ENCODE measurements around the gene PRR15.

The PRR15 gene

DNA sequence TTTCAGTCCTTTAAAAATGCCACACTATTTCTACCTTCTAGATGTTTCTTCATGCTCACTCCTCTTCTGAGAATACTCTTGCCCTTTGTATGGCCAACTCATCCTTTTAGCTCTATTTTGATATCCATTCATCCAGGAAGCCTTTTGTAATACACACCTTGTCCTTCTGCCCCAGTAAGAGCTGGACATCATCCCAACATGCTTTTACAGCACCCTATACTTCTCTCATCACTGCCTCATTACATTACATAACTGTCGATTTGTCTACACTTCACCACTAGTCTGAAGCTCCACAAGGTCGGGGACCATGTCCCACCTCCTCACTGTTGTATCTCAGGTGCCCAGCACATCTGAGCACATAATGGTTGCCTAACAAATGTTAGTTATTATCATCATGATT, 29.2 kb downstream of the PRR15 start:
- DNase-seq, result no peak
- Histone ChIP-seq H3K36me3 (no peaks in the 10 kb centered on the region), H3K27ac (no peak overlapping the region), H3K9me3 (ENCODE audit: severe bottlenecking) (no peaks in the 10 kb centered on the region), H3K4me3 (ENCODE audit: low read depth, low read length) (no peak overlapping the region), H3K27me3 (ENCODE audit: insufficient read depth, low read depth, severe bottlenecking) (no peaks in the 10 kb centered on the region)
- TF ChIP-seq, protein P1, sequence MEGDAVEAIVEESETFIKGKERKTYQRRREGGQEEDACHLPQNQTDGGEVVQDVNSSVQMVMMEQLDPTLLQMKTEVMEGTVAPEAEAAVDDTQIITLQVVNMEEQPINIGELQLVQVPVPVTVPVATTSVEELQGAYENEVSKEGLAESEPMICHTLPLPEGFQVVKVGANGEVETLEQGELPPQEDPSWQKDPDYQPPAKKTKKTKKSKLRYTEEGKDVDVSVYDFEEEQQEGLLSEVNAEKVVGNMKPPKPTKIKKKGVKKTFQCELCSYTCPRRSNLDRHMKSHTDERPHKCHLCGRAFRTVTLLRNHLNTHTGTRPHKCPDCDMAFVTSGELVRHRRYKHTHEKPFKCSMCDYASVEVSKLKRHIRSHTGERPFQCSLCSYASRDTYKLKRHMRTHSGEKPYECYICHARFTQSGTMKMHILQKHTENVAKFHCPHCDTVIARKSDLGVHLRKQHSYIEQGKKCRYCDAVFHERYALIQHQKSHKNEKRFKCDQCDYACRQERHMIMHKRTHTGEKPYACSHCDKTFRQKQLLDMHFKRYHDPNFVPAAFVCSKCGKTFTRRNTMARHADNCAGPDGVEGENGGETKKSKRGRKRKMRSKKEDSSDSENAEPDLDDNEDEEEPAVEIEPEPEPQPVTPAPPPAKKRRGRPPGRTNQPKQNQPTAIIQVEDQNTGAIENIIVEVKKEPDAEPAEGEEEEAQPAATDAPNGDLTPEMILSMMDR (IDR thresholded peaks at IDR 0.05; ENCODE audit: low read depth, low read length), result no peak

DNA sequence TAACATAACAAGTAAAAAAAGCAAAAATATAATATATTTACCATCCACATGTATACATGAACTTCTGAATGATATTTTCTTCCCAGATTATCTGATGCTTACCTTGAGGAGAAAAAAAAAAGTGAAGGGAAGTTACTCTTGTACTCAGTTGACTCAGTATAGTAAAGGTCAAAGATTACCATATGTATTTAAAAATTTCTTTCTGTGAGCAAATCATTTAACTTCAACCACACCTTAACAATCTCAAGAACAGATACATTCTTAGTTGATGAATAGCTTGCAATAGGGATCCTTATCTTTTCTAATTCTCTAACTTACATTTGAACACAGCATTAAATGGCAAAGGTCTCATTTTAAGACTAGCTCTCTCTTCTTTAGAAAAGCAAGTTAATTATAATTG, 29.8 kb downstream of the PRR15 start:
- TF ChIP-seq, protein P1 (IDR thresholded peaks at IDR 0.05; ENCODE audit: low read depth, low read length), result no peak
- Histone ChIP-seq H3K36me3 (no peaks in the 10 kb centered on the region), H3K4me3 (ENCODE audit: low read depth, low read length) (no peak overlapping the region), H3K27me3 (ENCODE audit: insufficient read depth, low read depth, severe bottlenecking) (no peaks in the 10 kb centered on the region), H3K27ac (no peak overlapping the region), H3K9me3 (ENCODE audit: severe bottlenecking) (no peaks in the 10 kb centered on the region)
- DNase-seq, result no peak

DNA sequence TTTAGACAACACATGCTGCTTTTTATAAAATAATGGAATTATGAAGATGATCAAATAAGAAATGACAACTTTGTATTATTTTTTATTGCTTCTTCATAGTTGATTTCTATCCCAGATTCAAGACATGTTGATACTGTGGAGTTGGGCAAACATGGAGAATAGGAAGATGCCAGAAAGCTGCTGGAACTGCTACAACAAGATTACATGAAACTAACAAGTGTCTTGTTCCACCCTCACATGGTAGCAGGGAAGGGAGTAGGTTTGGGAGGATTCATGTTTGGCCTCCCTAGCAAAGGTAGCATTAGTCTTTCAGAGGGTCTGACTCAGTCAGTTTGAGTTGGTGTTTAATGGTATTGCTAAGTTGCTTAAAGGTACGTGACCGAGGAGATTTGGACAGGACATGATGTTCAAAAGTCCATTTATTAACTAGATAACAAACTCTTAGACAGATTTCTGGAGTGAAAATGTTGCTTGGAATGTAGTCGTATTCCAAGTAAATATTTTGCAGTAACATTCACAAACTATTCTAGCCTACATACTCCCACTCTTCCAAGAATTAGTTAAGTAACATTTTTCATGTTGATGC, 33.1 kb downstream of the PRR15 start:
- Histone ChIP-seq H3K4me3 (ENCODE audit: low read depth, low read length) (no peak overlapping the region), H3K9me3 (ENCODE audit: severe bottlenecking) (no peaks in the 10 kb centered on the region), H3K36me3 (no peaks in the 10 kb centered on the region), H3K27ac (no peak overlapping the region), H3K27me3 (ENCODE audit: insufficient read depth, low read depth, severe bottlenecking) (no peaks in the 10 kb centered on the region)
- TF ChIP-seq, protein P1 (IDR thresholded peaks at IDR 0.05; ENCODE audit: low read depth, low read length), result no peak
- DNase-seq, result no peak

DNA sequence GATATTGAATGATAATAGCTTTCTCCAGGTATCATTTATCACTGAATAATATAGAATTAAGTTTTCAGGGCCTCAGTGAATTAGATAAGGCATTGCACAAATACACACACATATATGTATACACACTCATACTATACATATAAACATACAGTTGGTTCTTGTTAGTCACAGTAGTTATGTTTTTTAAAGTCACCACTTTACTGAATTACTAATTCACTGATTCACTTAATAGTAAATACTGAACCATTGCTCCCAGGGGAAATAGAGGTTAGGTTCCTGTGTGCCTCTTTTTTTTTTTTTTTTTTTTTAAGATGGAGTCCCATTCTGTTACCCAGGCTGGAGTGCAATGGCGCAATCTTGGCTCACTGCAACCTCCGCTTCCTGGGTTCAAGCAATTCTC, 33.6 kb downstream of the PRR15 start:
- Histone ChIP-seq H3K36me3 (no peaks in the 10 kb centered on the region), H3K9me3 (ENCODE audit: severe bottlenecking) (no peaks in the 10 kb centered on the region), H3K27me3 (ENCODE audit: insufficient read depth, low read depth, severe bottlenecking) (no peaks in the 10 kb centered on the region), H3K27ac (no peak overlapping the region), H3K4me3 (ENCODE audit: low read depth, low read length) (no peak overlapping the region)
- TF ChIP-seq, protein P1 (IDR thresholded peaks at IDR 0.05; ENCODE audit: low read depth, low read length), result no peak
- DNase-seq, result no peak

DNA sequence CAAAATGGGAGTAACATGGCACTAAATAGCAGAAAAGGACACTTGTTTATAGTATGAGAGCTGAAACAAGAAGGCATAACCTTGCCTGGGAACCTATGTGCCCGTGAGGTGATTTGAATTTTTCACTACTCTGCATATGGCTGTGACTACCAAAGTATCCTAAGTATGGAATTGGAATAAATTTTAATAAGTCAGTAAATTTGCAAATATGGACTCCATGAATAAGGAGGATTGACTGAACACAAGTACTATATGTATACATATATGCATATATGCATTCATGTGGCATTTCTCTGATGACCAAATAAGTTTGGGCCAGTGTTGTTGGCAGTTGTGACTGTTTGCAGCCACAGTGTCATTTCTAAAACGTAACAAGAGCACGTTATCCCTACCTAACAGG, 34.5 kb downstream of the PRR15 start:
- TF ChIP-seq, protein P1 (IDR thresholded peaks at IDR 0.05; ENCODE audit: low read depth, low read length), result no peak
- H3K27ac ChIP-seq, result no peak overlapping the region
- H3K36me3 ChIP-seq, result no peaks in the 10 kb centered on the region
- no peaks in the 10 kb centered on the region for H3K27me3 ChIP-seq (ENCODE audit: insufficient read depth, low read depth, severe bottlenecking)
- no peak for DNase-seq
- no peaks in the 10 kb centered on the region for H3K9me3 ChIP-seq (ENCODE audit: severe bottlenecking)
- no peak overlapping the region for H3K4me3 ChIP-seq (ENCODE audit: low read depth, low read length)

DNA sequence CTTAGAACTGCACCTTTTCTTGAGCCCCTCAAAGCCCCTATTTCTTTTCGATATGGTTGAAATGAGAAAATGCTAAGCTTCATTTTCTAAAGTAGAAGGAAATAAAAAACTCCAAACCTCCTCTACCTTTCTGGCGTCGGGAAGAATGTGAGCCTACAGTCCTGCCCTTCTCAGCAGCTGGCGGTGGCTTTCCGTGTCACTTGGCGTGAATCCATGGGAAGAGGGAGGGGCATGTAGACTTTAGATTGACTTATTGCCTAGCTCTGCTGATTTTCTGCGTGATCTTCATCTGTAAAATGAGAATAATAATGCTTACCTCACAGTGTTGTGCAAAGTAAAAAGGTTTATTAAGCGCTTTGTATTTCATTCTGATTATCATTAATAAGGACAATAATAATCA, 35.0 kb downstream of the PRR15 start:
- Histone ChIP-seq H3K36me3 (no peaks in the 10 kb centered on the region), H3K27me3 (ENCODE audit: insufficient read depth, low read depth, severe bottlenecking) (no peaks in the 10 kb centered on the region), H3K4me3 (ENCODE audit: low read depth, low read length) (no peak overlapping the region), H3K27ac (no peak overlapping the region), H3K9me3 (ENCODE audit: severe bottlenecking) (no peaks in the 10 kb centered on the region)
- TF ChIP-seq, protein P1 (IDR thresholded peaks at IDR 0.05; ENCODE audit: low read depth, low read length), result no peak
- DNase-seq, result no peak
